PC-3 (cell line): Measurements from ENCODE around the gene ST3GAL6. TPM values are rescaled to one million over a fixed set of nuclear protein-coding genes. Genes with fewer than 3 reads are reported as not detected.

Experiments used
- ATAC-seq: fragments of 200-7000 bp; cut with Tn5 transposase; 2 replicates; pipeline ENCODE4 v1.9.1; 2020; ENCODE audit warnings: mild to moderate bottlenecking, moderate library complexity
- BruUV-seq: library from RNA; stranded (reverse); fragments of 400-500 nt; replicated peaks from 2 replicates; lab custom pipeline; 2021; lab: Mats Ljungman, UMichigan
- CTCF ChIA-PET: fragments of 300-600 bp; sonication (Branson Sonifier 250); formaldehyde crosslinking; loops from one replicate; lab custom pipeline; 2022; ENCODE audit warnings: antibody characterized with exemption; lab: Charles Lee
- POLR2A ChIA-PET: fragments of 300-600 bp; sonication (Branson Sonifier 250); formaldehyde crosslinking; loops from one replicate; lab custom pipeline; 2022; ENCODE audit warnings: antibody characterized with exemption; ENCODE audit not compliant: unreplicated experiment; lab: Charles Lee
- DNase-seq: peaks from one replicate; pipeline ENCODE4 v3.0.0-alpha.2; 2015
- H2AFZ ChIP-seq: fragments of 300-600 bp; sonication (generic); 2 replicates; pipeline ENCODE4 v1.6.0; 2016; ENCODE audit warnings: antibody characterized with exemption, low read length
- H3F3A ChIP-seq: fragments of 300-600 bp; sonication (generic); one replicate; pipeline ENCODE4 v1.6.0; 2017; ENCODE audit warnings: antibody characterized with exemption, low read length, control low read depth, mild to moderate bottlenecking; ENCODE audit not compliant: unreplicated experiment
- H3K27ac ChIP-seq: fragments of 300-600 bp; sonication (generic); 2 replicates; pipeline ENCODE4 v1.5.1; 2016; ENCODE audit warnings: mild to moderate bottlenecking, low read length
- H3K27me3 ChIP-seq: fragments of 300-600 bp; sonication (generic); 2 replicates; pipeline ENCODE4 v1.6.1; 2016; ENCODE audit warnings: low read length, mixed read lengths
- H3K36me3 ChIP-seq: fragments of 300-600 bp; sonication (generic); 2 replicates; pipeline ENCODE4 v1.6.1; 2016; ENCODE audit warnings: low read depth, mixed run types, low read length, mixed read lengths
- H3K4me1 ChIP-seq: fragments of 300-600 bp; sonication (generic); 2 replicates; pipeline ENCODE4 v1.5.1; 2016; ENCODE audit warnings: low read length; ENCODE audit not compliant: insufficient read depth
- H3K4me2 ChIP-seq: fragments of 300-600 bp; sonication (generic); 2 replicates; pipeline ENCODE4 v1.6.0; 2016; ENCODE audit warnings: low read length
- H3K4me3 ChIP-seq: fragments of 300-600 bp; sonication (generic); 2 replicates; pipeline ENCODE4 v1.5.1; 2016; ENCODE audit warnings: mild to moderate bottlenecking, low read length, mixed read lengths
- H3K79me2 ChIP-seq: fragments of 300-600 bp; sonication (generic); 2 replicates; pipeline ENCODE4 v1.6.1; 2017; ENCODE audit warnings: low read length, mixed read lengths
- H3K9ac ChIP-seq: fragments of 300-600 bp; sonication (generic); 2 replicates; pipeline ENCODE4 v1.6.0; 2016; ENCODE audit warnings: mild to moderate bottlenecking, low read length
- H3K9me2 ChIP-seq: fragments of 300-600 bp; sonication (generic); replicated peaks from 2 replicates; pipeline ENCODE4 v1.6.1; 2016; ENCODE audit warnings: mixed run types, low read length, mixed read lengths
- H3K9me3 ChIP-seq: fragments of 300-600 bp; sonication (generic); 2 replicates; pipeline ENCODE4 v1.6.1; 2016; ENCODE audit warnings: low read length, mixed read lengths
- H4K20me1 ChIP-seq: fragments of 300-600 bp; sonication (generic); 2 replicates; pipeline ENCODE4 v1.6.1; 2016; ENCODE audit warnings: low read length, mixed read lengths
- CTCF ChIP-seq: fragments of 300-600 bp; sonication (generic); conservative IDR thresholded peaks from 2 replicates; pipeline ENCODE4 v1.5.1; 2017; ENCODE audit warnings: antibody characterized with exemption, low read depth, mild to moderate bottlenecking, low read length
- EZH2 ChIP-seq: fragments of 300-600 bp; sonication (generic); IDR thresholded peaks from one replicate; pipeline ENCODE4 v1.6.1; 2017; ENCODE audit warnings: antibody characterized with exemption, mild to moderate bottlenecking, low read length; ENCODE audit not compliant: unreplicated experiment
- EZH2phosphoT487 ChIP-seq: fragments of 300-600 bp; sonication (generic); IDR thresholded peaks from 2 replicates; pipeline ENCODE4 v1.6.1; 2018; ENCODE audit warnings: mild to moderate bottlenecking, antibody characterized with exemption, low read length, borderline replicate concordance
- intact Hi-C: fragments of 100-400 bp; cut with micrococcal nuclease; formaldehyde crosslinking; loops from 2 replicates; pipeline ENCODE4 v1.9.0; 2023
- total RNA-seq: library from RNA; depleted of rRNA; stranded (reverse); fragments of >200 nt; gene quantifications from 2 replicates; pipeline ENCODE4 v1.2.3, GENCODE V29; 2014

Gene ST3GAL6
- total RNA-seq, 1 experiment from 2014 or later: 11.5 TPM

- ChIA-PET CTCF (no interaction called here), POLR2A (no interaction called here)
- Histone ChIP-seq H3K27me3 (no peaks in the 10 kb centered on the region), H3F3A (no peaks in the 10 kb centered on the region), H3K4me2 (no peak overlapping the region), H3K36me3 (no peaks in the 10 kb centered on the region), H3K9me3 (no peaks in the 10 kb centered on the region), H3K9me2 (no peaks in the 10 kb centered on the region), H3K79me2 (no peaks in the 10 kb centered on the region), H4K20me1 (no peaks in the 10 kb centered on the region), H3K9ac (no peak overlapping the region), H3K4me1 (peaks cover 16% of the 10 kb centered on the region), H2AFZ (no peak overlapping the region), H3K4me3 (no peak overlapping the region), H3K27ac (no peak overlapping the region)
- TF ChIP-seq EZH2 (no peak), CTCF (no peak), EZH2phosphoT487 (no peak)
- intact Hi-C loops: no loop called here
- no TSS peak for BruUV-seq
- DNase-seq (peak; percentile 34), ATAC-seq (no peak)
These were observed 37.1 kb upstream of the ST3GAL6 start for GRCh38 chr3:98726084-98726483.

GRCh38 chr3:98727638-98728037 lies 35.5 kb upstream of the ST3GAL6 start:
- H3K9ac ChIP-seq: no peak overlapping the region
- H2AFZ ChIP-seq: no peak overlapping the region
- H3K9me3 ChIP-seq: no peaks in the 10 kb centered on the region
- no TSS peak for BruUV-seq
- ChIA-PET CTCF (no interaction called here), POLR2A (no interaction called here)
- no peak overlapping the region for H3K4me2 ChIP-seq
- H3K27ac ChIP-seq: no peak overlapping the region
- no peaks in the 10 kb centered on the region for H3K27me3 ChIP-seq
- H3K4me3 ChIP-seq: no peak overlapping the region
- H3K36me3 ChIP-seq: no peaks in the 10 kb centered on the region
- TF ChIP-seq EZH2phosphoT487 (no peak), CTCF (no peak), EZH2 (no peak)
- ATAC-seq: no peak
- H3K9me2 ChIP-seq: no peaks in the 10 kb centered on the region
- no peak for DNase-seq
- intact Hi-C loops: no loop called here
- peaks cover 23% of the 10 kb centered on the region for H3K4me1 ChIP-seq
- no peaks in the 10 kb centered on the region for H3F3A ChIP-seq
- H3K79me2 ChIP-seq: peaks cover under 1% of the 10 kb centered on the region; the same call in 1 of the 2 replicates
- H4K20me1 ChIP-seq: no peaks in the 10 kb centered on the region

GRCh38 chr3:98728672-98729071 lies 34.5 kb upstream of the ST3GAL6 start:
- no peak for TF ChIP-seq CTCF
- no peak for TF ChIP-seq EZH2
- no peak for TF ChIP-seq EZH2phosphoT487
- Histone ChIP-seq H2AFZ (no peak overlapping the region), H3K4me1 (peaks cover 23% of the 10 kb centered on the region), H3K36me3 (no peaks in the 10 kb centered on the region), H3K9me3 (no peaks in the 10 kb centered on the region), H3F3A (no peaks in the 10 kb centered on the region), H3K9ac (no peak overlapping the region), H4K20me1 (no peaks in the 10 kb centered on the region), H3K79me2 (peaks cover 10% of the 10 kb centered on the region), H3K4me3 (no peak overlapping the region), H3K27me3 (no peaks in the 10 kb centered on the region), H3K9me2 (no peaks in the 10 kb centered on the region), H3K4me2 (no peak overlapping the region), H3K27ac (no peak overlapping the region)
- BruUV-seq: no TSS peak
- no peak for ATAC-seq
- ChIA-PET CTCF (no interaction called here), POLR2A (no interaction called here)
- intact Hi-C loops: no loop called here
- DNase-seq: no peak
